ENCODE measurements around the gene PRMT6. TPM values are rescaled to one million over a fixed set of nuclear protein-coding genes. Genes with fewer than 3 reads are reported as not detected.
A peak's percentile ranks its signal among the peaks of the same experiment; 100 is the strongest.
"Not testable (repeated sequence)": the region's sequence is repeated elsewhere in the genome, so short reads cannot be mapped to it uniquely, and the experiment has no call there.

PRMT6 gene
- total and polyA plus RNA-seq, 4 donors = 23.9 to 35.4 (median 29.5) TPM

DNA sequence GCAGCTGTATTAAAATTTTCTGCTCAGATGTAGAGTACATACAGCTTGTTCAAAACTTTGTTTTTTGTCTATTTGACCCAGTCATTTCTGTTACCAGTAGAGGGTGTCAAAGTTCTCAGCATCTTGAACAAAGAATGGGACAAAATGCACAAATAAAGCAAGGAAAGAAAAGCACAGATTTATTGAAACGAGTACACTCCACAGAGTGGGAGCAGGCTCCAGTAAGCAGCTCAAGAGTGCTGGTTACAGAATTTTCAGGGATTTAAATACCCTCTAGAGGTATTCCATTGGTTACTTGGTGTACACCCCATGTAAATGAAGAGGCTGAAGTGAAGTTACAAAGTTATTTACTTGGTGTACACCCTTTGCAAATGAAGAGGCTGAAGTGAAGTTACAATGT lies 8.9 kb upstream of the PRMT6 start:
- no peak for DNase-seq (ENCODE audit: low read depth in 4 of 6, low spot score in 6 of 6)
- no peaks in the 10 kb centered on the region for H3K36me3 ChIP-seq (ENCODE audit: control insufficient read depth, insufficient read depth, low read length)
- H3K27ac ChIP-seq (ENCODE audit: low read depth, low read length) = no peak overlapping the region
- H3K9me3 ChIP-seq (ENCODE audit: control insufficient read depth, insufficient read depth, low read length) = no peaks in the 10 kb centered on the region
- WGBS (ENCODE audit: insufficient coverage) = 100% methylated on average over 1 of the region's 1 CpG
- no peaks in the 10 kb centered on the region for H3K4me1 ChIP-seq (ENCODE audit: control insufficient read depth, insufficient read depth, low read length)
- H3K27me3 ChIP-seq (ENCODE audit: control insufficient read depth, insufficient read depth, low read length) = no peaks in the 10 kb centered on the region
- H3K4me3 ChIP-seq (ENCODE audit: low read depth, low read length) = no peak overlapping the region

- Histone ChIP-seq H3K27ac (ENCODE audit: low read depth, low read length) (no peak overlapping the region), H3K27me3 (ENCODE audit: control insufficient read depth, insufficient read depth, low read length) (no peaks in the 10 kb centered on the region), H3K36me3 (ENCODE audit: control insufficient read depth, insufficient read depth, low read length) (no peaks in the 10 kb centered on the region), H3K4me1 (ENCODE audit: control insufficient read depth, insufficient read depth, low read length) (no peaks in the 10 kb centered on the region), H3K9me3 (ENCODE audit: control insufficient read depth, insufficient read depth, low read length) (no peaks in the 10 kb centered on the region), H3K4me3 (ENCODE audit: low read depth, low read length) (no peak overlapping the region)
- no peak for DNase-seq (ENCODE audit: low read depth in 4 of 6, low spot score in 6 of 6)
These were observed 8.2 kb upstream of the PRMT6 start for GRCh38 chr1:107048241-107048640.

GRCh38 chr1:107051266-107051665 lies 5.2 kb upstream of the PRMT6 start:
- no peaks in the 10 kb centered on the region for H3K27me3 ChIP-seq (ENCODE audit: control insufficient read depth, insufficient read depth, low read length)
- H3K9me3 ChIP-seq (ENCODE audit: control insufficient read depth, insufficient read depth, low read length) = no peaks in the 10 kb centered on the region
- no peak overlapping the region for H3K4me3 ChIP-seq (ENCODE audit: low read depth, low read length)
- H3K36me3 ChIP-seq (ENCODE audit: control insufficient read depth, insufficient read depth, low read length) = no peaks in the 10 kb centered on the region
- no peak for DNase-seq (ENCODE audit: low read depth in 4 of 6, low spot score in 6 of 6)
- H3K27ac ChIP-seq (ENCODE audit: low read depth, low read length) = no peak overlapping the region
- no CpG with 5 or more reads among the region's 1 CpG for WGBS (ENCODE audit: insufficient coverage)
- peaks cover 4% of the 10 kb centered on the region for H3K4me1 ChIP-seq (ENCODE audit: control insufficient read depth, insufficient read depth, low read length)

DNA sequence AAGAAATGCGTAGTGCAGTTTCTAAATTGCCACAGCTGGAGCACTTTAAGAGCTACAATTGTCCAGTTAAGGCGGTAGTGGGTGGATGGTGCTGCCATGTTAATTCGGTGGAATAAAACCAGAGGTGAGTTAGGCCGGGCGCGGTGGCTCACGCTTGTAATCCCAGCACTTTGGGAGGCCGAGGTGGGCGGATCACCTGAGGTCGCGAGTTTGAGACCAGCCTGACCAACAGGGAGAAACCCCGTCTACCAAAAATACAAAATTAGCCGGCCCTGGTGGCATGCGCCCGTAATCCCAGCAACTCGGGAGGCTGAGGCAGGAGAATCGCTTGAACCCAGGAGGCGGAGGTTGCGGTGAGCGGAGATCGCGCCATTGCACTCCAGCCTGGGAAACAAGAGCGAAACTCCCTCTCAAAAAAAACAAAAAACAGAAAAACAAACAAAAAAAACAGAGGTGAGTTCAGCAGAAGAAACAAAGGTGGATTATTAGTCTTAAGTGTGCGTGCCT lies 502 bp upstream of the PRMT6 start:
- WGBS (ENCODE audit: insufficient coverage) = 92% methylated on average over 17 of the region's 24 CpGs
- H3K9me3 ChIP-seq (ENCODE audit: control insufficient read depth, insufficient read depth, low read length); H3K27me3 ChIP-seq (ENCODE audit: control insufficient read depth, insufficient read depth, low read length); H3K4me1 ChIP-seq (ENCODE audit: control insufficient read depth, insufficient read depth, low read length); DNase-seq (ENCODE audit: low read depth in 4 of 6, low spot score in 6 of 6); H3K36me3 ChIP-seq (ENCODE audit: control insufficient read depth, insufficient read depth, low read length): not testable (repeated sequence)
- Histone ChIP-seq H3K4me3 (ENCODE audit: low read depth, low read length) (peak overlapping the region; percentile 79), H3K27ac (ENCODE audit: low read depth, low read length) (peak overlapping the region; percentile 93)

- Histone ChIP-seq H3K4me3 (ENCODE audit: low read depth, low read length) (peak overlapping the region; percentile 79), H3K9me3 (ENCODE audit: control insufficient read depth, insufficient read depth, low read length) (no peaks in the 10 kb centered on the region), H3K4me1 (ENCODE audit: control insufficient read depth, insufficient read depth, low read length) (peaks cover 9% of the 10 kb centered on the region), H3K27me3 (ENCODE audit: control insufficient read depth, insufficient read depth, low read length) (no peaks in the 10 kb centered on the region), H3K27ac (ENCODE audit: low read depth, low read length) (peak overlapping the region; percentile 93), H3K36me3 (ENCODE audit: control insufficient read depth, insufficient read depth, low read length) (peaks cover 3% of the 10 kb centered on the region)
- DNase-seq (ENCODE audit: low read depth in 4 of 6, low spot score in 6 of 6) = peak; percentile 39 to 86 (median 71)
- WGBS (ENCODE audit: insufficient coverage) = 0% methylated on average over 46 of the region's 55 CpGs
These were observed 991 bp downstream of the PRMT6 start for GRCh38 chr1:107057197-107058133.

- peak in 1 of 6 donors; percentile 4 for DNase-seq (ENCODE audit: low read depth in 4 of 6, low spot score in 6 of 6)
- H3K27ac ChIP-seq (ENCODE audit: low read depth, low read length) = no peak overlapping the region
- H3K27me3 ChIP-seq (ENCODE audit: control insufficient read depth, insufficient read depth, low read length) = no peaks in the 10 kb centered on the region
- H3K9me3 ChIP-seq (ENCODE audit: control insufficient read depth, insufficient read depth, low read length) = no peaks in the 10 kb centered on the region
- H3K4me1 ChIP-seq (ENCODE audit: control insufficient read depth, insufficient read depth, low read length) = peaks cover 9% of the 10 kb centered on the region
- no CpG with 5 or more reads among the region's 4 CpGs for WGBS (ENCODE audit: insufficient coverage)
- peak overlapping the region; percentile 79 for H3K4me3 ChIP-seq (ENCODE audit: low read depth, low read length)
- H3K36me3 ChIP-seq (ENCODE audit: control insufficient read depth, insufficient read depth, low read length) = peaks cover 3% of the 10 kb centered on the region
These were observed 2.0 kb downstream of the PRMT6 start for GRCh38 chr1:107058245-107059032.

GRCh38 chr1:107061886-107062285 lies 5.4 kb downstream of the PRMT6 start:
- H3K36me3 ChIP-seq (ENCODE audit: control insufficient read depth, insufficient read depth, low read length) = peaks cover 3% of the 10 kb centered on the region
- WGBS (ENCODE audit: insufficient coverage) = 100% methylated on average over 2 of the region's 3 CpGs
- peaks cover 5% of the 10 kb centered on the region for H3K4me1 ChIP-seq (ENCODE audit: control insufficient read depth, insufficient read depth, low read length)
- H3K27me3 ChIP-seq (ENCODE audit: control insufficient read depth, insufficient read depth, low read length) = no peaks in the 10 kb centered on the region
- H3K9me3 ChIP-seq (ENCODE audit: control insufficient read depth, insufficient read depth, low read length) = no peaks in the 10 kb centered on the region
- DNase-seq (ENCODE audit: low read depth in 4 of 6, low spot score in 6 of 6) = no peak
- no peak overlapping the region for H3K4me3 ChIP-seq (ENCODE audit: low read depth, low read length)
- H3K27ac ChIP-seq (ENCODE audit: low read depth, low read length) = no peak overlapping the region

DNA sequence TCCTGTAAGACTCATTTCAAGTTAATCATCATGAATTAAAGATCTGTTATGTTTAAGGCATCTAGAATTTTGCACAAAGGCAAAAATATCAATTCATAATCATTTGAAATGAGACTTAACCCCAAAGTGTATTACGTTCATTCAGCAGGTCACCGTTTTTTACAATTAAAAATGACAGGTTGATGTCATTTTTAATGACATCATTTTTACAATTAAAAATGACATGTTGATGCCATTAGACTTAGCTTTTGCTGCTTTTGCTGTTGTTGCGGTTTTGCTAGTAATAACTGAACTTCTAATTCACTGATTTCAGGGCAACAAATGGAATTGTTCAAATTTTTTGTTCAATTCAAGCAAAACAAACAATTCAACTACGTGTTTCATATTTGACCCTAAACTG lies 17.0 kb downstream of the PRMT6 start:
- DNase-seq (ENCODE audit: low read depth in 4 of 6, low spot score in 6 of 6) = no peak
- no peaks in the 10 kb centered on the region for H3K36me3 ChIP-seq (ENCODE audit: control insufficient read depth, insufficient read depth, low read length)
- H3K4me1 ChIP-seq (ENCODE audit: control insufficient read depth, insufficient read depth, low read length) = no peaks in the 10 kb centered on the region
- no CpG with 5 or more reads among the region's 4 CpGs for WGBS (ENCODE audit: insufficient coverage)
- H3K27me3 ChIP-seq (ENCODE audit: control insufficient read depth, insufficient read depth, low read length) = no peaks in the 10 kb centered on the region
- no peak overlapping the region for H3K27ac ChIP-seq (ENCODE audit: low read depth, low read length)
- H3K4me3 ChIP-seq (ENCODE audit: low read depth, low read length) = no peak overlapping the region
- H3K9me3 ChIP-seq (ENCODE audit: control insufficient read depth, insufficient read depth, low read length) = no peaks in the 10 kb centered on the region

DNA sequence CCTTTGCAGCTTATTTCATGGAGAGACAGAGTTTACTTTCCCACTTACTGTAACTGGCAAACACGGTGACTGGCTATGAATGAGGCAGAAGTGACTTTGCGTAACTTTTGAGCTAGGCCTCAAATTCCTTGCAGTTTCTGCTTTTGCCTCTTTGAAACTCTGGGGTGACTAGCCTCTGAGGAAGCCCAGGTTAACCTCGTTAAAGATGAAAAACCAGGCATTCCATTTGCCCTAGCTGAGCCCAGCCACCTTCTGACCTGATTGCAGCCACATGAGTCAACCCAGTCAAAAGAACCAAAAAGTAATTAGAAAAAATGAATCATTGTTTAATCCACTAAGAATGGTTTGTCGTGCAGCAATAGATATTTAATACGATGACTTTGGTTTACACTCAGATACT lies 20.4 kb downstream of the PRMT6 start:
- Histone ChIP-seq H3K4me1 (ENCODE audit: control insufficient read depth, insufficient read depth, low read length) (no peaks in the 10 kb centered on the region), H3K27me3 (ENCODE audit: control insufficient read depth, insufficient read depth, low read length) (no peaks in the 10 kb centered on the region), H3K36me3 (ENCODE audit: control insufficient read depth, insufficient read depth, low read length) (no peaks in the 10 kb centered on the region), H3K27ac (ENCODE audit: low read depth, low read length) (no peak overlapping the region), H3K4me3 (ENCODE audit: low read depth, low read length) (no peak overlapping the region), H3K9me3 (ENCODE audit: control insufficient read depth, insufficient read depth, low read length) (no peaks in the 10 kb centered on the region)
- DNase-seq (ENCODE audit: low read depth in 4 of 6, low spot score in 6 of 6) = no peak
- 91% methylated on average over 2 of the region's 5 CpGs for WGBS (ENCODE audit: insufficient coverage)

Data from spinal cord (tissue), 10 donors.